Neural progenitor cell (in vitro differentiated cells): ENCODE results near the gene H2AZ2. TPM values are rescaled to one million over a fixed set of nuclear protein-coding genes. Genes with fewer than 3 reads are reported as not detected.
"Not testable (repeated sequence)": the region's sequence is repeated elsewhere in the genome, so short reads cannot be mapped to it uniquely, and the experiment has no call there.

Source experiments
- DNase-seq: peaks from one replicate; pipeline ENCODE4 v3.0.0-alpha.2; 2016; ENCODE audit warnings: low spot score
- H2AFZ ChIP-seq: fragments of 200-600 bp; sonication (generic); replicated peaks from 2 replicates; pipeline ENCODE4 v1.6.1; 2016; ENCODE audit warnings: antibody characterized with exemption
- H3F3A ChIP-seq: fragments of 200-600 bp; sonication (generic); 2 replicates; pipeline ENCODE4 v1.6.1; 2016; ENCODE audit warnings: antibody characterized with exemption, low read depth
- H3K27ac ChIP-seq: fragments of 200-600 bp; sonication (generic); 2 replicates; pipeline ENCODE4 v1.5.1; 2016; ENCODE audit warnings: mild to moderate bottlenecking
- H3K27me3 ChIP-seq: fragments of 200-600 bp; sonication (generic); 2 replicates; pipeline ENCODE4 v1.6.1; 2016; ENCODE audit warnings: mild to moderate bottlenecking, moderate library complexity
- H3K36me3 ChIP-seq: fragments of 200-600 bp; sonication (generic); 2 replicates; pipeline ENCODE4 v1.5.1; 2016
- H3K4me1 ChIP-seq: fragments of 200-600 bp; sonication (generic); 2 replicates; pipeline ENCODE4 v1.6.1; 2016; ENCODE audit warnings: mixed run types
- H3K4me2 ChIP-seq: fragments of 200-600 bp; sonication (generic); 2 replicates; pipeline ENCODE4 v1.6.1; 2016
- H3K4me3 ChIP-seq: fragments of 200-600 bp; sonication (generic); 2 replicates; pipeline ENCODE4 v1.5.1; 2016
- H3K79me2 ChIP-seq: fragments of 200-600 bp; sonication (generic); 2 replicates; pipeline ENCODE4 v1.6.1; 2016; ENCODE audit warnings: low read depth
- H3K9ac ChIP-seq: fragments of 200-600 bp; sonication (generic); 2 replicates; pipeline ENCODE4 v1.6.1; 2016
- H3K9me3 ChIP-seq: fragments of 200-600 bp; sonication (generic); 2 replicates; pipeline ENCODE4 v1.5.1; 2016; ENCODE audit warnings: low read depth
- H4K20me1 ChIP-seq: fragments of 200-600 bp; sonication (generic); 2 replicates; pipeline ENCODE4 v1.6.1; 2016; ENCODE audit warnings: low read depth
- H3K27ac Mint-ChIP-seq: 3 replicates; pipeline ENCODE4 v1.8.0; 2021; ENCODE audit warnings: mixed read lengths
- H3K27me3 Mint-ChIP-seq: 2 replicates; pipeline ENCODE4 v1.8.0; 2022; ENCODE audit warnings: low read depth, mild to moderate bottlenecking, inconsistent platforms, moderate library complexity, mixed read lengths; ENCODE audit not compliant: insufficient read depth
- H3K36me3 Mint-ChIP-seq: 3 replicates; pipeline ENCODE4 v1.8.0; 2021; ENCODE audit warnings: mixed read lengths
- H3K4me1 Mint-ChIP-seq: 3 replicates; pipeline ENCODE4 v1.8.0; 2021; ENCODE audit warnings: mixed read lengths
- H3K4me3 Mint-ChIP-seq: 3 replicates; pipeline ENCODE4 v1.8.0; 2021; ENCODE audit warnings: mild to moderate bottlenecking, moderate library complexity, mixed read lengths
- H3K9me3 Mint-ChIP-seq: 3 replicates; pipeline ENCODE4 v1.8.0; 2020; ENCODE audit warnings: mixed read lengths
- EZH2 ChIP-seq: fragments of 200-600 bp; sonication (generic); IDR thresholded peaks from 2 replicates; pipeline ENCODE4 v1.6.1; 2017; ENCODE audit warnings: antibody characterized with exemption, mild to moderate bottlenecking, moderate library complexity
- EZH2phosphoT487 ChIP-seq: fragments of 200-600 bp; sonication (generic); IDR thresholded peaks from 2 replicates; pipeline ENCODE4 v1.6.1; 2017; ENCODE audit warnings: antibody characterized with exemption
- total RNA-seq: library from RNA; depleted of rRNA; stranded (reverse); fragments of >200 nt; gene quantifications from 2 replicates; pipeline ENCODE4 v1.2.3, GENCODE V29; 2015; ENCODE audit warnings: low replicate concordance
- TF ChIP-seq, protein P1 (sequence below): fragments of 200-600 bp; sonication (generic); IDR thresholded peaks from 2 replicates; pipeline ENCODE4 v1.5.1; 2017; ENCODE audit warnings: antibody characterized with exemption, mild to moderate bottlenecking

The H2AZ2 gene
- total RNA-seq, 1 donor from 2014 or later: 462 TPM

DNA sequence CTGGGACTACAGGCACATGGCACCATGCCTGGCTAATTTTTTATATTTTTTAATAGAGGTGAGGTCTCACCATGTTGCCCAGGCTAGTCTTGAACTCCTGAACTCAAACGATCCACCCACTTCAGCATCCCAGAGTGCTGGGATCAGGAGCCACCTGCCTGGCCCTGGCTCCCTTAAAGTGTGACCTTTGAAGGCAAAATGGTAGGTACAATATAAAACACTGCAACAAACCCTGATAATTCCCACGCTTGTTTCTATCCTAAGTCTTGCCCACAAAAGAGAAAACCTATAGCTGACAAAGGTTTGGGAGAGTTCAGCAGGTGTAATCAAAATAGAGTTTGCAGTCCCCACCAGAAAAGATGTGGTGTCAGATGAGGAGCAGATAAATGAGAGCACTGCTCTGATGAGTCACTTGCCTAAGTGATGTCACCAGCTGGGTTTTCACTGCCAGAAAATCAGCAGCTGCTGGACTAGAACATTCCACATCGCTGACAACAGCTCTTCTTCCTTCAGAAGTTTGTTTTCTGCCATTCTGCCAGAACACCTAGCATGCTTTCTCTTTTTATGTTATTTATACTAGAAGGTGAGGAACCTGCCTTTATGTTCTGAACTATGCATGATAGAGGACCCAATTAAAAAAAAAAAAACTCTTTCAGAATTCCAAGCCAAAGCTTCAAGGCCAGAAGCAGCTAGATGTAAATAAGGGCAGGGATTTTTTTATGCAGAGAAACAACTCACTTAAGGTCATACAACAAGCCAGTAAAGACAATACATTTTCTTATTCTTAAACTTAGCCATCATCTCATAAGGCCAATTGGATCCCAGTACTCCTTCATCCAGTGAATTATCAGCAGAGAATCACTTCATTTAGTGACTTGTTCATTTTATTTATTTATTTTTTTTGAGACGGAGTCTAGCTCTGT is 19.4 kb upstream of the H2AZ2 start:
- H3K27me3 Mint-ChIP-seq: no peaks in the 10 kb centered on the region
- H3K4me1 Mint-ChIP-seq: no peaks in the 10 kb centered on the region
- no peaks in the 10 kb centered on the region for H3K79me2 ChIP-seq
- no peak overlapping the region for H3K27ac ChIP-seq
- no peaks in the 10 kb centered on the region for H4K20me1 ChIP-seq
- no peak overlapping the region for H3K4me3 Mint-ChIP-seq
- no peak for DNase-seq
- H3K9me3 Mint-ChIP-seq: peaks cover 8% of the 10 kb centered on the region
- no peak overlapping the region for H3K4me2 ChIP-seq
- H3K36me3 Mint-ChIP-seq: no peaks in the 10 kb centered on the region
- H3K27ac Mint-ChIP-seq: no peak overlapping the region
- TF ChIP-seq EZH2: no peak
- TF ChIP-seq, protein P1, sequence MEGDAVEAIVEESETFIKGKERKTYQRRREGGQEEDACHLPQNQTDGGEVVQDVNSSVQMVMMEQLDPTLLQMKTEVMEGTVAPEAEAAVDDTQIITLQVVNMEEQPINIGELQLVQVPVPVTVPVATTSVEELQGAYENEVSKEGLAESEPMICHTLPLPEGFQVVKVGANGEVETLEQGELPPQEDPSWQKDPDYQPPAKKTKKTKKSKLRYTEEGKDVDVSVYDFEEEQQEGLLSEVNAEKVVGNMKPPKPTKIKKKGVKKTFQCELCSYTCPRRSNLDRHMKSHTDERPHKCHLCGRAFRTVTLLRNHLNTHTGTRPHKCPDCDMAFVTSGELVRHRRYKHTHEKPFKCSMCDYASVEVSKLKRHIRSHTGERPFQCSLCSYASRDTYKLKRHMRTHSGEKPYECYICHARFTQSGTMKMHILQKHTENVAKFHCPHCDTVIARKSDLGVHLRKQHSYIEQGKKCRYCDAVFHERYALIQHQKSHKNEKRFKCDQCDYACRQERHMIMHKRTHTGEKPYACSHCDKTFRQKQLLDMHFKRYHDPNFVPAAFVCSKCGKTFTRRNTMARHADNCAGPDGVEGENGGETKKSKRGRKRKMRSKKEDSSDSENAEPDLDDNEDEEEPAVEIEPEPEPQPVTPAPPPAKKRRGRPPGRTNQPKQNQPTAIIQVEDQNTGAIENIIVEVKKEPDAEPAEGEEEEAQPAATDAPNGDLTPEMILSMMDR: no peak
- no peak for TF ChIP-seq EZH2phosphoT487
- no peak overlapping the region for H3K4me3 ChIP-seq
- H3K9ac ChIP-seq: no peak overlapping the region
- H2AFZ ChIP-seq: no peak overlapping the region
- H3K27me3 ChIP-seq: no peaks in the 10 kb centered on the region
- no peaks in the 10 kb centered on the region for H3K36me3 ChIP-seq
- no peaks in the 10 kb centered on the region for H3K9me3 ChIP-seq
- H3K4me1 ChIP-seq: no peaks in the 10 kb centered on the region
- H3F3A ChIP-seq: no peaks in the 10 kb centered on the region

DNA sequence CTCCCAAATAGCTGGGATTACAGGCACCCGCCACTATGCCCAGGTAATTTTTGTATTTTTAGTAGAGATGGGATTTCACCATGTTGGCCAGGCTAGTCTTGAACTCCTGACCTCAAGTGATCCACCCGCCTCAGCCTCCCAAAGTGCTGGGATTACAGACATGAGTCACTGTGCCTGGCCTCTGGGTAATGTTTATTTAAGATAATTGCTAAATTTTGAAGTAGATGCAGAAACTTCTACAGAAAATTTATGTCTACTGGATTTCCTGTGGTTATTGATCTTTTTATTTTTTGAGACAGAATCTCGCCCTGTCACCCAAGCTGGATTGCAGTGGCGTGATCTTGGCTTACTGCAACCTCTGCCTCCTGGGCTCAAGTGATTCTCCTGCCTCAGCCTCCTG is 14.1 kb upstream of the H2AZ2 start:
- H3K36me3 ChIP-seq, DNase-seq, H3K4me3 Mint-ChIP-seq, H3K4me1 Mint-ChIP-seq, H3K36me3 Mint-ChIP-seq, H2AFZ ChIP-seq, H3K27me3 Mint-ChIP-seq, H3K9me3 Mint-ChIP-seq, H3K27ac ChIP-seq, H3K27ac Mint-ChIP-seq, H3K9ac ChIP-seq, H3K4me2 ChIP-seq, H3F3A ChIP-seq, H3K4me3 ChIP-seq, H3K9me3 ChIP-seq, H3K4me1 ChIP-seq, H3K79me2 ChIP-seq, H4K20me1 ChIP-seq: not testable (repeated sequence)
- peaks cover 10% of the 10 kb centered on the region for H3K27me3 ChIP-seq

DNA sequence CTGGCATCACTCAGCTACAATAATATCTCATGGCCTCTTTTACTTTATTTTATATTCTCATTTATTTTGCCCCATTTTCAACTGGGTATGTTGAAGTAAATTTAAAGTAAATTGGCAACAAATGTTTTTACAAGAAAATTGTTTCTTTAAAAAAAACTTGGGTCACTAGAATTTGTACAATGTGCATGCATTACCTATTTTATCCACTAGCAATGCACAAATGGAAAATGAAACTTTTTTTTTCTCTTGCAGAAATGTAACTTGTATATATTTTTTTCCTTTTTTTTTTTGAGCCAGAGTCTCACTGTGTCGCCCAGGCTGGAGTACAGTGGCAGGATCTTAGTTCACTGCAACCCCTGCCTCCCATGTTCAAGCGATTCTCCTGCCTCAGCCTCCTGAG is 10.3 kb upstream of the H2AZ2 start:
- H3F3A ChIP-seq: no peaks in the 10 kb centered on the region
- H3K27ac Mint-ChIP-seq: no peak overlapping the region
- no peaks in the 10 kb centered on the region for H4K20me1 ChIP-seq
- H3K27me3 Mint-ChIP-seq: peaks cover 3% of the 10 kb centered on the region
- no peaks in the 10 kb centered on the region for H3K36me3 ChIP-seq
- TF ChIP-seq EZH2 (no peak), EZH2phosphoT487 (no peak)
- TF ChIP-seq, protein P1: peak; percentile 6
- H3K9ac ChIP-seq: no peak overlapping the region
- H3K9me3 Mint-ChIP-seq: no peaks in the 10 kb centered on the region
- H3K4me1 ChIP-seq: no peaks in the 10 kb centered on the region
- H3K4me3 Mint-ChIP-seq: no peak overlapping the region
- no peaks in the 10 kb centered on the region for H3K4me1 Mint-ChIP-seq
- no peak overlapping the region for H3K4me3 ChIP-seq
- no peaks in the 10 kb centered on the region for H3K9me3 ChIP-seq
- no peaks in the 10 kb centered on the region for H3K36me3 Mint-ChIP-seq
- DNase-seq: no peak
- no peak overlapping the region for H3K27ac ChIP-seq
- H3K4me2 ChIP-seq: no peak overlapping the region
- H3K79me2 ChIP-seq: no peaks in the 10 kb centered on the region
- H3K27me3 ChIP-seq: peaks cover 10% of the 10 kb centered on the region
- H2AFZ ChIP-seq: no peak overlapping the region
